ENCODE results near the gene CCL13.

GRCh38 chr17:34384822-34385605, 28.7 kb downstream of the CCL13 start:
- TF ChIP-seq CTCF (conservative IDR thresholded peaks at IDR 0.05) (no peak), EZH2 (IDR thresholded peaks at IDR 0.05; ENCODE audit: low read depth) (no peak)
